OCI-LY1 (cell line): ENCODE results near the gene NAV2.

Source experiments
- H2AFZ ChIP-seq: fragments of 200-600 bp; sonication (generic), shearing (Covaris generic); 2 replicates; pipeline ENCODE4 v1.6.0; 2014; ENCODE audit warnings: antibody characterized with exemption, mild to moderate bottlenecking, low read length
- H3F3A ChIP-seq: fragments of 200-600 bp; sonication (generic), shearing (Covaris generic); 2 replicates; pipeline ENCODE4 v1.6.0; 2014; ENCODE audit warnings: mild to moderate bottlenecking, antibody characterized with exemption, low read length, moderate library complexity; ENCODE audit not compliant: insufficient read depth
- H3K27ac ChIP-seq: fragments of 200-600 bp; sonication (generic); 2 replicates; pipeline ENCODE4 v1.5.1; 2014; ENCODE audit warnings: low read length, mixed run types, mild to moderate bottlenecking, low read depth; ENCODE audit not compliant: poor library complexity, severe bottlenecking
- H3K27me3 ChIP-seq: fragments of 200-600 bp; sonication (generic); 2 replicates; pipeline ENCODE4 v1.6.0; 2014; ENCODE audit warnings: antibody characterized with exemption, mild to moderate bottlenecking, low read length, moderate library complexity; ENCODE audit not compliant: insufficient read depth
- H3K36me3 ChIP-seq: fragments of 200-600 bp; sonication (generic); 2 replicates; pipeline ENCODE4 v1.6.1; 2014; ENCODE audit warnings: mild to moderate bottlenecking, antibody characterized with exemption, low read length, moderate library complexity, mixed read lengths; ENCODE audit not compliant: insufficient read depth
- H3K4me1 ChIP-seq: fragments of 200-600 bp; sonication (generic); 2 replicates; pipeline ENCODE4 v1.5.1; 2014; ENCODE audit warnings: mild to moderate bottlenecking, low read length, moderate library complexity; ENCODE audit not compliant: insufficient read depth, severe bottlenecking
- H3K4me2 ChIP-seq: fragments of 200-600 bp; sonication (generic), shearing (Covaris generic); 2 replicates; pipeline ENCODE4 v1.6.1; 2014; ENCODE audit warnings: low read length
- H3K4me3 ChIP-seq: fragments of 200-600 bp; sonication (generic); 2 replicates; pipeline ENCODE4 v1.5.1; 2014; ENCODE audit warnings: low read length, low read depth, mild to moderate bottlenecking, mixed read lengths; ENCODE audit not compliant: poor library complexity, severe bottlenecking
- H3K79me2 ChIP-seq: fragments of 200-600 bp; shearing (Covaris generic); 2 replicates; pipeline ENCODE4 v1.6.1; 2016; ENCODE audit warnings: mixed run types, low read length, mixed read lengths; ENCODE audit not compliant: insufficient read depth
- H3K9ac ChIP-seq: fragments of 200-600 bp; sonication (generic), shearing (Covaris generic); 2 replicates; pipeline ENCODE4 v1.6.1; 2014; ENCODE audit warnings: mild to moderate bottlenecking, low read length, mixed read lengths
- H3K9me2 ChIP-seq: fragments of 200-600 bp; sonication (generic), shearing (Covaris generic); 2 replicates; pipeline ENCODE4 v1.6.1; 2014; ENCODE audit warnings: low read depth, mild to moderate bottlenecking, low read length, mixed read lengths
- H3K9me3 ChIP-seq: fragments of 200-600 bp; shearing (Covaris generic); 2 replicates; pipeline ENCODE4 v1.6.1; 2014; ENCODE audit warnings: low read length, mixed read lengths
- H4K20me1 ChIP-seq: fragments of 200-600 bp; sonication (generic), shearing (Covaris generic); 2 replicates; pipeline ENCODE4 v1.6.0; 2016; ENCODE audit warnings: mild to moderate bottlenecking, low read length; ENCODE audit not compliant: insufficient read depth
- CTCF ChIP-seq: fragments of 200-600 bp; sonication (generic), shearing (Covaris generic); IDR thresholded peaks from 2 replicates; pipeline ENCODE4 v1.5.1; 2017; ENCODE audit warnings: mild to moderate bottlenecking, antibody characterized with exemption, low read length, moderate library complexity, mixed read lengths
- EZH2 ChIP-seq: fragments of 200-600 bp; sonication (generic), shearing (Covaris generic); IDR thresholded peaks from 2 replicates; pipeline ENCODE4 v1.8.0; 2017; ENCODE audit warnings: borderline replicate concordance, mixed run types, mild to moderate bottlenecking, antibody characterized with exemption, low read length, moderate library complexity, mixed read lengths

Gene NAV2

DNA sequence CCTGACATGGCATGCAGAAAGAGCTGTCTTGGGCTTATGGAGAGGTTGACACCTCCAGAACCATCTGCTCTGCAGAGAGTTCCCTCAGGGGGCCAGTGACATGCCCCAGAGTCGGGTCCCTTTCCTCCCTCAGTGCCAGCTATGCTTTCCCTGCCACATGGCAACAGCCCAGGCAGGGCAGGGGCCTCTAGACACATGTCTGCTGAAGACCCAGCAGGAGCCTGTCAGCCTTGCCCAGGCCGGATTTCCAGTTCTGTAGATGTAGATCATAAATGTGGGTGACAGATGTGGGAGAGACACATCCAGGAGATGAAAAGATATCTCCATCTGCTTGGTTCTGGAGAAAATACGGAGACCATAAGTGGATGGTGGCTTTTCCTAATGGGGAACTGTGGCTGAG is 25.5 kb downstream of the NAV2 start:
- no peak overlapping the region for H3K9ac ChIP-seq
- H3K4me1 ChIP-seq = no peaks in the 10 kb centered on the region
- no peak overlapping the region for H3K4me3 ChIP-seq
- no peaks in the 10 kb centered on the region for H3K36me3 ChIP-seq
- TF ChIP-seq CTCF (no peak), EZH2 (no peak)
- no peaks in the 10 kb centered on the region for H3K79me2 ChIP-seq
- H4K20me1 ChIP-seq = no peaks in the 10 kb centered on the region
- no peaks in the 10 kb centered on the region for H3K9me2 ChIP-seq
- H3K27me3 ChIP-seq = no peaks in the 10 kb centered on the region
- H3F3A ChIP-seq = no peaks in the 10 kb centered on the region
- no peaks in the 10 kb centered on the region for H3K9me3 ChIP-seq
- no peak overlapping the region for H2AFZ ChIP-seq
- no peak overlapping the region for H3K27ac ChIP-seq
- H3K4me2 ChIP-seq = no peak overlapping the region

- Histone ChIP-seq H3K79me2 (no peaks in the 10 kb centered on the region), H2AFZ (no peak overlapping the region), H3K27ac (no peak overlapping the region), H3K4me3 (no peak overlapping the region), H4K20me1 (no peaks in the 10 kb centered on the region), H3K27me3 (no peaks in the 10 kb centered on the region), H3K9me2 (no peaks in the 10 kb centered on the region), H3F3A (no peaks in the 10 kb centered on the region), H3K4me1 (no peaks in the 10 kb centered on the region), H3K9me3 (no peaks in the 10 kb centered on the region), H3K9ac (no peak overlapping the region), H3K4me2 (no peak overlapping the region), H3K36me3 (no peaks in the 10 kb centered on the region)
- TF ChIP-seq EZH2 = no peak
- TF ChIP-seq CTCF = no peak
Measured at GRCh38 chr11:19739872-19740271, 27.2 kb downstream of the NAV2 start.

DNA sequence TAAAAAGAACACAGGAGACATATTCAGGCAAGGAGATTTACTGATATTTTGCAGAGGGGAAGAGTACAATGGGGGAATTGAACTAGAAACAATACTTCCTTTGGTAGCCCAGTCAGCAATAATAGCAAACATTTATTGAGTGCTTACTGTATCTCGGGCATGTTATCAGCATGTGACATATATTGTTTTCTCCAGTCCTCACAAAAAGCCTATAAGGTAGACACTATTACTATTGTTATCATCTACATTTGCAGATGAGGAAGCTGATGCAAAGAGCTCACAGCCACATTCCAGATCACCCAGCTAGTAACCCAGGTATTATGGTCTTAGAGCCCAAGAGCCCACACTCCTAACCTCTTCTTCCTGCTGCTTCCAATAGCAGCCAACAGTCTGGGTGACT is 27.9 kb downstream of the NAV2 start:
- H2AFZ ChIP-seq = no peak overlapping the region
- no peaks in the 10 kb centered on the region for H3K9me2 ChIP-seq
- no peak overlapping the region for H3K4me2 ChIP-seq
- no peak overlapping the region for H3K4me3 ChIP-seq
- TF ChIP-seq CTCF = no peak
- no peak for TF ChIP-seq EZH2
- no peaks in the 10 kb centered on the region for H4K20me1 ChIP-seq
- H3K79me2 ChIP-seq = no peaks in the 10 kb centered on the region
- no peaks in the 10 kb centered on the region for H3K9me3 ChIP-seq
- no peak overlapping the region for H3K9ac ChIP-seq
- H3K27ac ChIP-seq = no peak overlapping the region
- H3K27me3 ChIP-seq = no peaks in the 10 kb centered on the region
- no peaks in the 10 kb centered on the region for H3K4me1 ChIP-seq
- H3K36me3 ChIP-seq = no peaks in the 10 kb centered on the region
- H3F3A ChIP-seq = no peaks in the 10 kb centered on the region
